GM12878 (cell line): ENCODE data around the gene HERC2. TPM values are rescaled to one million over a fixed set of nuclear protein-coding genes. Genes with fewer than 3 reads are reported as not detected.
"Not testable (repeated sequence)": the region's sequence is repeated elsewhere in the genome, so short reads cannot be mapped to it uniquely, and the experiment has no call there.

Experiments used
- ATAC-seq: fragments of 200-7000 bp; cut with Tn5 transposase; 3 replicates; pipeline ENCODE4 v1.9.1; 2020; ENCODE audit warnings: mild to moderate bottlenecking, moderate library complexity
- BruUV-seq: library from RNA; stranded (reverse); fragments of 400-500 nt; replicated peaks from 2 replicates; lab custom pipeline; 2021; lab: Mats Ljungman, UMichigan
- CTCF ChIA-PET: fragments of 300-600 bp; sonication (Branson Sonifier 250); formaldehyde crosslinking; extraction: SDS; loops from one replicate; lab custom pipeline; 2021; ENCODE audit warnings: inconsistent platforms; lab: Yijun Ruan, JAX
- POLR2A ChIA-PET: fragments of 350-600 bp; formaldehyde crosslinking; extraction: SDS; loops from one replicate; lab custom pipeline; 2021; ENCODE audit warnings: inconsistent platforms; lab: Charles Lee
- RAD21 ChIA-PET: fragments of 300-600 bp; sonication (Branson Sonifier 250); formaldehyde crosslinking; loops from one replicate; lab custom pipeline; 2023; ENCODE audit warnings: antibody characterized with exemption; ENCODE audit not compliant: unreplicated experiment; lab: Charles Lee
- SMC1A ChIA-PET: fragments of 300-600 bp; sonication (Branson Sonifier 250); formaldehyde crosslinking; loops from one replicate; lab custom pipeline; 2023; ENCODE audit not compliant: unreplicated experiment, uncharacterized antibody; lab: Charles Lee
- DNase-seq: peaks from one replicate; pipeline ENCODE4 v3.0.0-alpha.2; 2011; ENCODE audit warnings: low read depth, low spot score
- FAIRE-seq: peaks from 3 replicates; lab custom pipeline; 2011; peaks lifted over from hg19 to GRCh38; lab: Jason Lieb, UNC
- H2AFZ ChIP-seq: 2 replicates; pipeline ENCODE4 v1.6.0; 2011; ENCODE audit warnings: low read depth, low read length, control low read depth; ENCODE audit not compliant: control insufficient read depth
- H3K27ac ChIP-seq: 2 replicates; pipeline ENCODE4 v1.5.1; 2011; ENCODE audit warnings: control low read depth; ENCODE audit not compliant: control insufficient read depth, insufficient read depth
- H3K27me3 ChIP-seq, 2 experiments: replicated peaks in 1 of 2; 2 replicates each; pipeline versions ENCODE4 v1.6.0 to v1.6.1; 2011; ENCODE audit warnings: low read length in 1 of 2; ENCODE audit not compliant: control insufficient read depth in 2 of 2, insufficient read depth in 2 of 2
- H3K36me3 ChIP-seq, 2 experiments: 2 replicates each; pipeline ENCODE4 v1.5.1; 2011; ENCODE audit warnings: low read length in 1 of 2; ENCODE audit not compliant: control insufficient read depth in 2 of 2, insufficient read depth in 2 of 2
- H3K4me1 ChIP-seq: 2 replicates; pipeline ENCODE4 v1.6.1; 2011; ENCODE audit warnings: mild to moderate bottlenecking, low read length, moderate library complexity, mixed read lengths; ENCODE audit not compliant: control insufficient read depth, insufficient read depth
- H3K4me2 ChIP-seq: 2 replicates; pipeline ENCODE4 v1.6.0; 2011; ENCODE audit warnings: control low read depth; ENCODE audit not compliant: control insufficient read depth, insufficient read depth
- H3K4me3 ChIP-seq: fragments of 200-600 bp; sonication (generic); 2 replicates; pipeline ENCODE4 v1.5.1; 2016
- H3K79me2 ChIP-seq: 2 replicates; pipeline ENCODE4 v1.6.0; 2011; ENCODE audit warnings: low read length; ENCODE audit not compliant: control insufficient read depth, insufficient read depth
- H3K9ac ChIP-seq: 2 replicates; pipeline ENCODE4 v1.8.0; 2011; ENCODE audit warnings: low read length, control low read depth, mixed read lengths; ENCODE audit not compliant: control insufficient read depth, insufficient read depth
- H3K9me3 ChIP-seq: replicated peaks from 3 replicates; pipeline ENCODE4 v1.5.1; 2011; ENCODE audit warnings: mild to moderate bottlenecking, low read length; ENCODE audit not compliant: control insufficient read depth, insufficient read depth
- H4K20me1 ChIP-seq: 2 replicates; pipeline ENCODE4 v1.6.0; 2011; ENCODE audit not compliant: control insufficient read depth, insufficient read depth
- HSF1 ChIP-seq: fragments of 150-350 bp; IDR thresholded peaks from 2 replicates; pipeline ENCODE4 v1.6.1; 2014; ENCODE audit warnings: mild to moderate bottlenecking, low read depth, low read length
- WGBS: methylation state at CpG from one replicate; pipeline ENCODE4 v1.1.6; 2016; ENCODE audit warnings: low lambda C conversion rate; ENCODE audit not compliant: insufficient replicate concordance, insufficient coverage; ENCODE audit errors: missing lambda C conversion rate; 5-methylcytosine and 5-hydroxymethylcytosine counted together
- in situ Hi-C: fragments of 300-500 bp; cut with MboI; formaldehyde crosslinking; loops from 9 replicates; pipeline ENCODE4 v1.14.3; 2018; ENCODE audit warnings: mixed read lengths
- intact Hi-C: fragments of 100-400 bp; cut with micrococcal nuclease; formaldehyde crosslinking; loops from one replicate; pipeline ENCODE4 v1.14.2; 2022; ENCODE audit not compliant: unreplicated experiment
- polyA plus RNA-seq, 11 experiments: library from polyadenylated mRNA; depleted of rRNA in 4 of 11; unstranded in 6 of 11; stranded (reverse) in 5 of 11; fragments of >200 nt; fragmentation: Nextera tagmentation in 4 of 11; fragmentation: Illumina TruSeq in 1 of 11; extraction: Ambion mirVana in 4 of 11; extraction: Trizol in 1 of 11; gene quantifications; 1 replicate in 1 of 11; 2 replicates in 10 of 11; pipeline versions ENCODE4 v1.2.1 to v1.2.3, GENCODE V29; 2011 to 2016; ENCODE audit warnings: inconsistent platforms in 2 of 11, missing spikeins in 2 of 11, low read depth in 1 of 11
- total RNA-seq, 4 experiments: library from RNA; depleted of rRNA in 3 of 4; stranded (reverse); fragments of >200 nt in 3 of 4; fragmentation: Illumina TruSeq in 1 of 4; extraction: Trizol in 1 of 4; gene quantifications; 2 replicates each; pipeline versions ENCODE4 v1.2.1 to v1.2.3, GENCODE V29; 2013 to 2021
- TF ChIP-seq, protein P1 (sequence below), 3 experiments: IDR thresholded peaks in 2 of 3; conservative IDR thresholded peaks in 1 of 3; 2 replicates each; pipeline ENCODE4 v1.5.1; 2011; ENCODE audit warnings: low read depth in 3 of 3, low read length in 3 of 3, mild to moderate bottlenecking in 3 of 3, control low read depth in 2 of 3, moderate library complexity in 2 of 3, inconsistent platforms in 1 of 3, mixed read lengths in 1 of 3; ENCODE audit not compliant: control insufficient read depth in 2 of 3, insufficient read depth in 1 of 3; ENCODE audit errors: extremely low read depth in 1 of 3

HERC2 gene
- total and polyA plus RNA-seq, 10 of the 15 experiments (the other 5 are each of a cell fraction or from before 2014, with no cell fraction given), result 6.1 to 39.0 (median 24.0) TPM

DNA sequence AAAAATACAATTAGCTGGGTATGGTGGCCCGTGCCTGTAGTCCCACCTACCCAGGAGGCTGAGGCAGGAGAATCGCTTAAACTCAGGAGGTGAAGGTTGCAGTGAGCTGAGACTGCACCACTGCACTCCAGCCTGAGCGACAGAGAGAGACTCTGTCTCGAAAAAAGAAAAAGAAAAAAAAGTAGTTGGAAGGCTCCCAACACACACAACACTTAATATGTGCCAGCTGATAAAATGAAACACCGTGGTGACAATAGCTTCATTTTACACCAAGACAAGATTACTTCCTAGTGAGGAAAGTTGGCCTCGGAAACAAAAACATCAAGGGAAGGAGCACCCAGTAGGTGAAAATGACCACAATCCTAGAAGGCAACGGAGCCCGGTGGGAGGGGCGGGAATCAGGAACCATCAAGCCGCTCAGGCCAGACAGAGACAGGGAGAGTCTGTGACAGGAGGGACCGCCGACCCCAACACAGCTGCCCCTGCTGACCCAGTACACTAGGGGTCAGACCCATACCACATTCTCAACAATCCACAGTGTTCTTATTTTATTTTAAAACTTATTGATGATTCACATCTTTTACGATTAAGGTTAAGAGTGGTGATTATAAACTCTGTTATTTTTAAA is 168.4 kb downstream of the HERC2 start:
- intact Hi-C loops (no loop called here), in situ Hi-C loops (no loop called here)
- Histone ChIP-seq H2AFZ (no peak overlapping the region), H3K9me3 (no peaks in the 10 kb centered on the region; the same call in 2 of the 3 replicates), H3K9ac (no peak overlapping the region), H3K36me3 (no peaks in the 10 kb centered on the region; a peak in 1 of 4 replicates), H3K4me3 (no peak overlapping the region), H3K4me2 (no peak overlapping the region), H3K27ac (no peak overlapping the region), H3K27me3 (no peaks in the 10 kb centered on the region), H3K4me1 (no peaks in the 10 kb centered on the region), H4K20me1 (no peaks in the 10 kb centered on the region), H3K79me2 (no peaks in the 10 kb centered on the region)
- DNase-seq, result no peak
- POLR2A ChIA-PET, result no interaction called here
- RAD21 ChIA-PET, result no interaction called here
- no peak for FAIRE-seq
- SMC1A ChIA-PET, result no interaction called here
- 91% methylated on average over 13 of the region's 13 CpGs for WGBS
- TF ChIP-seq, protein P1, sequence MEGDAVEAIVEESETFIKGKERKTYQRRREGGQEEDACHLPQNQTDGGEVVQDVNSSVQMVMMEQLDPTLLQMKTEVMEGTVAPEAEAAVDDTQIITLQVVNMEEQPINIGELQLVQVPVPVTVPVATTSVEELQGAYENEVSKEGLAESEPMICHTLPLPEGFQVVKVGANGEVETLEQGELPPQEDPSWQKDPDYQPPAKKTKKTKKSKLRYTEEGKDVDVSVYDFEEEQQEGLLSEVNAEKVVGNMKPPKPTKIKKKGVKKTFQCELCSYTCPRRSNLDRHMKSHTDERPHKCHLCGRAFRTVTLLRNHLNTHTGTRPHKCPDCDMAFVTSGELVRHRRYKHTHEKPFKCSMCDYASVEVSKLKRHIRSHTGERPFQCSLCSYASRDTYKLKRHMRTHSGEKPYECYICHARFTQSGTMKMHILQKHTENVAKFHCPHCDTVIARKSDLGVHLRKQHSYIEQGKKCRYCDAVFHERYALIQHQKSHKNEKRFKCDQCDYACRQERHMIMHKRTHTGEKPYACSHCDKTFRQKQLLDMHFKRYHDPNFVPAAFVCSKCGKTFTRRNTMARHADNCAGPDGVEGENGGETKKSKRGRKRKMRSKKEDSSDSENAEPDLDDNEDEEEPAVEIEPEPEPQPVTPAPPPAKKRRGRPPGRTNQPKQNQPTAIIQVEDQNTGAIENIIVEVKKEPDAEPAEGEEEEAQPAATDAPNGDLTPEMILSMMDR (IDR thresholded peaks at IDR 0.05 in 2 of 3, conservative IDR thresholded peaks at IDR 0.05 in 1 of 3; ENCODE audit: control insufficient read depth in 2 of 3, extremely low read depth in 1 of 3, insufficient read depth in 1 of 3, low read depth in 3 of 3, low read length in 3 of 3), result peak in 1 of 3 experiments; percentile 2; a peak in 1 of 6 replicates
- no peak for TF ChIP-seq HSF1
- CTCF ChIA-PET, result no interaction called here
- BruUV-seq, result no TSS peak
- ATAC-seq, result no peak

- ATAC-seq, H3K4me1 ChIP-seq, intact Hi-C loops, RAD21 ChIA-PET, in situ Hi-C loops, DNase-seq, POLR2A ChIA-PET, FAIRE-seq, SMC1A ChIA-PET, H3K9ac ChIP-seq, H2AFZ ChIP-seq, H3K4me2 ChIP-seq, H3K79me2 ChIP-seq, BruUV-seq, CTCF ChIA-PET, H4K20me1 ChIP-seq, H3K4me3 ChIP-seq, H3K36me3 ChIP-seq, H3K27ac ChIP-seq, H3K27me3 ChIP-seq, H3K9me3 ChIP-seq: not testable (repeated sequence)
- 84% methylated on average over 8 of the region's 8 CpGs for WGBS
Measured at GRCh38 chr15:28152538-28152923, 169.4 kb downstream of the HERC2 start.

GRCh38 chr15:28151864-28152537 is 170.0 kb downstream of the HERC2 start:
- POLR2A ChIA-PET, in situ Hi-C loops, ATAC-seq, H3K27ac ChIP-seq, SMC1A ChIA-PET, H3K9me3 ChIP-seq, H3K27me3 ChIP-seq, intact Hi-C loops, CTCF ChIA-PET, H3K4me1 ChIP-seq, H3K9ac ChIP-seq, H4K20me1 ChIP-seq, H3K79me2 ChIP-seq, BruUV-seq, DNase-seq, H3K4me3 ChIP-seq, RAD21 ChIA-PET, H2AFZ ChIP-seq, H3K36me3 ChIP-seq, H3K4me2 ChIP-seq: not testable (repeated sequence)
- FAIRE-seq, result peak; percentile 52
- 80% methylated on average over 5 of the region's 9 CpGs for WGBS
